ENCODE data around the gene TPM1.

DNA sequence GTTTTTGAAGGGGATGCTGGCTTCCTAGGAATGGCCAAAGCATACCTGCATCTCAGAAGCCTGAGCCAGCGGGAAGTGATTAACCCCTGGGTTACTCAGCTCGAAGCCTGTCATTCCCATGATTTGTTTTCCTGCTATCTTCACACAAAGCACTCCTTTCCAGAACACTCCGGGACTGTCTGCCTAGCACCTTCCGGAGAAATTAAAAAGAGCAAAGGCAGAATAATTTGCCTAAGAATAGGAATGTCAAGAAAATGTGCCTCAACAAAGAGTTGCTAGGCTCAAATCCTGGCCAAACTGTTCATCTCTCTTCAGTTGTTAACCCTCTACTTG is 34.1 kb downstream of the TPM1 start:
- TF ChIP-seq, protein P1, sequence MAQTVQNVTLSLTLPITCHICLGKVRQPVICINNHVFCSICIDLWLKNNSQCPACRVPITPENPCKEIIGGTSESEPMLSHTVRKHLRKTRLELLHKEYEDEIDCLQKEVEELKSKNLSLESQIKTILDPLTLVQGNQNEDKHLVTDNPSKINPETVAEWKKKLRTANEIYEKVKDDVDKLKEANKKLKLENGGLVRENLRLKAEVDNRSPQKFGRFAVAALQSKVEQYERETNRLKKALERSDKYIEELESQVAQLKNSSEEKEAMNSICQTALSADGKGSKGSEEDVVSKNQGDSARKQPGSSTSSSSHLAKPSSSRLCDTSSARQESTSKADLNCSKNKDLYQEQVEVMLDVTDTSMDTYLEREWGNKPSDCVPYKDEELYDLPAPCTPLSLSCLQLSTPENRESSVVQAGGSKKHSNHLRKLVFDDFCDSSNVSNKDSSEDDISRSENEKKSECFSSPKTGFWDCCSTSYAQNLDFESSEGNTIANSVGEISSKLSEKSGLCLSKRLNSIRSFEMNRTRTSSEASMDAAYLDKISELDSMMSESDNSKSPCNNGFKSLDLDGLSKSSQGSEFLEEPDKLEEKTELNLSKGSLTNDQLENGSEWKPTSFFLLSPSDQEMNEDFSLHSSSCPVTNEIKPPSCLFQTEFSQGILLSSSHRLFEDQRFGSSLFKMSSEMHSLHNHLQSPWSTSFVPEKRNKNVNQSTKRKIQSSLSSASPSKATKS (CRISPR knock-in tag; IDR thresholded peaks at IDR 0.05): no peak
- TF ChIP-seq YY1 (IDR thresholded peaks at IDR 0.05; ENCODE audit: borderline replicate concordance in 1 of 3, control insufficient read depth in 1 of 3, extremely low read depth in 1 of 3, insufficient read depth in 3 of 3, insufficient read length in 1 of 3, insufficient replicate concordance in 2 of 3, low read depth in 1 of 3, low read length in 2 of 3) (no peak), ZBTB7A (IDR thresholded peaks at IDR 0.05; ENCODE audit: borderline replicate concordance, control insufficient read depth, low read depth, low read length) (no peak), NR2C2 (CRISPR knock-in tag; IDR thresholded peaks at IDR 0.05) (no peak), NR2C2 (tag; IDR thresholded peaks at IDR 0.05) (no peak), LCOR (CRISPR knock-in tag; IDR thresholded peaks at IDR 0.05) (no peak), SREBF2 (CRISPR knock-in tag; IDR thresholded peaks at IDR 0.05) (no peak), POLR2AphosphoS5 (IDR thresholded peaks at IDR 0.05; ENCODE audit: control insufficient read depth, insufficient read depth, low read depth, low read length) (no peak)
- TF ChIP-seq, protein P2, sequence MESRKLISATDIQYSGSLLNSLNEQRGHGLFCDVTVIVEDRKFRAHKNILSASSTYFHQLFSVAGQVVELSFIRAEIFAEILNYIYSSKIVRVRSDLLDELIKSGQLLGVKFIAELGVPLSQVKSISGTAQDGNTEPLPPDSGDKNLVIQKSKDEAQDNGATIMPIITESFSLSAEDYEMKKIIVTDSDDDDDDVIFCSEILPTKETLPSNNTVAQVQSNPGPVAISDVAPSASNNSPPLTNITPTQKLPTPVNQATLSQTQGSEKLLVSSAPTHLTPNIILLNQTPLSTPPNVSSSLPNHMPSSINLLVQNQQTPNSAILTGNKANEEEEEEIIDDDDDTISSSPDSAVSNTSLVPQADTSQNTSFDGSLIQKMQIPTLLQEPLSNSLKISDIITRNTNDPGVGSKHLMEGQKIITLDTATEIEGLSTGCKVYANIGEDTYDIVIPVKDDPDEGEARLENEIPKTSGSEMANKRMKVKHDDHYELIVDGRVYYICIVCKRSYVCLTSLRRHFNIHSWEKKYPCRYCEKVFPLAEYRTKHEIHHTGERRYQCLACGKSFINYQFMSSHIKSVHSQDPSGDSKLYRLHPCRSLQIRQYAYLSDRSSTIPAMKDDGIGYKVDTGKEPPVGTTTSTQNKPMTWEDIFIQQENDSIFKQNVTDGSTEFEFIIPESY (CRISPR knock-in tag; IDR thresholded peaks at IDR 0.05): no peak
- TF ChIP-seq, protein P3, sequence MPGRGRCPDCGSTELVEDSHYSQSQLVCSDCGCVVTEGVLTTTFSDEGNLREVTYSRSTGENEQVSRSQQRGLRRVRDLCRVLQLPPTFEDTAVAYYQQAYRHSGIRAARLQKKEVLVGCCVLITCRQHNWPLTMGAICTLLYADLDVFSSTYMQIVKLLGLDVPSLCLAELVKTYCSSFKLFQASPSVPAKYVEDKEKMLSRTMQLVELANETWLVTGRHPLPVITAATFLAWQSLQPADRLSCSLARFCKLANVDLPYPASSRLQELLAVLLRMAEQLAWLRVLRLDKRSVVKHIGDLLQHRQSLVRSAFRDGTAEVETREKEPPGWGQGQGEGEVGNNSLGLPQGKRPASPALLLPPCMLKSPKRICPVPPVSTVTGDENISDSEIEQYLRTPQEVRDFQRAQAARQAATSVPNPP (IDR thresholded peaks at IDR 0.05; ENCODE audit: borderline replicate concordance, insufficient read depth, insufficient read length): no peak
